ENCODE data around the gene PFN3. TPM values are rescaled to one million over a fixed set of nuclear protein-coding genes. Genes with fewer than 3 reads are reported as not detected.
A peak's percentile ranks its signal among the peaks of the same experiment; 100 is the strongest.

PFN3 gene
- total RNA-seq, 1 donor from 2014 or later = not detected

- H3K9ac ChIP-seq = no peak overlapping the region
- no peak for DNase-seq (ENCODE audit: low spot score)
- H3K27ac ChIP-seq = no peak overlapping the region
- no peaks in the 10 kb centered on the region for H4K20me1 ChIP-seq (ENCODE audit: low read depth)
- Mint-ChIP-seq H3K36me3 (no peaks in the 10 kb centered on the region), H3K4me1 (peaks cover 54% of the 10 kb centered on the region), H3K4me3 (peak overlapping the region; percentile 81), H3K27me3 (ENCODE audit: insufficient read depth, low read depth) (peaks cover 19% of the 10 kb centered on the region), H3K9me3 (no peaks in the 10 kb centered on the region), H3K27ac (no peak overlapping the region)
- H3K79me2 ChIP-seq (ENCODE audit: low read depth) = no peaks in the 10 kb centered on the region
- H3K27me3 ChIP-seq = peaks cover 40% of the 10 kb centered on the region
- no peaks in the 10 kb centered on the region for H3K9me3 ChIP-seq (ENCODE audit: low read depth)
- H3K36me3 ChIP-seq = no peaks in the 10 kb centered on the region
- H3K4me2 ChIP-seq = peak overlapping the region; percentile 75
- H3K4me1 ChIP-seq = peaks cover 19% of the 10 kb centered on the region
- TF ChIP-seq CTCF (IDR thresholded peaks at IDR 0.05) (no peak), EZH2phosphoT487 (IDR thresholded peaks at IDR 0.05) (no peak), EZH2 (IDR thresholded peaks at IDR 0.05) (no peak)
- peaks cover 33% of the 10 kb centered on the region for H3F3A ChIP-seq (ENCODE audit: low read depth)
- peak overlapping the region; percentile 48 for H2AFZ ChIP-seq (replicated peaks)
- H3K4me3 ChIP-seq = peak overlapping the region; percentile 46
Measured at GRCh38 chr5:177363565-177363964, 36.9 kb downstream of the PFN3 start.

- H3K27ac ChIP-seq = no peak overlapping the region
- H3K36me3 ChIP-seq = no peaks in the 10 kb centered on the region
- peaks cover 19% of the 10 kb centered on the region for H3K4me1 ChIP-seq
- no peaks in the 10 kb centered on the region for H3K9me3 ChIP-seq (ENCODE audit: low read depth)
- peaks cover 33% of the 10 kb centered on the region for H3K27me3 ChIP-seq
- peak; percentile 83 for DNase-seq (ENCODE audit: low spot score)
- Mint-ChIP-seq H3K27me3 (ENCODE audit: insufficient read depth, low read depth) (peaks cover 19% of the 10 kb centered on the region), H3K36me3 (no peaks in the 10 kb centered on the region), H3K9me3 (no peaks in the 10 kb centered on the region), H3K27ac (no peak overlapping the region), H3K4me3 (peak overlapping the region; percentile 81), H3K4me1 (peaks cover 53% of the 10 kb centered on the region)
- no peaks in the 10 kb centered on the region for H3K79me2 ChIP-seq (ENCODE audit: low read depth)
- H3K9ac ChIP-seq = no peak overlapping the region
- no peak for TF ChIP-seq EZH2 (IDR thresholded peaks at IDR 0.05)
- peak; percentile 22 for TF ChIP-seq CTCF (IDR thresholded peaks at IDR 0.05)
- no peaks in the 10 kb centered on the region for H4K20me1 ChIP-seq (ENCODE audit: low read depth)
- H2AFZ ChIP-seq (replicated peaks) = peak overlapping the region; percentile 48
- H3F3A ChIP-seq (ENCODE audit: low read depth) = peaks cover 27% of the 10 kb centered on the region
- peak overlapping the region; percentile 46 for H3K4me3 ChIP-seq
- H3K4me2 ChIP-seq = peak overlapping the region; percentile 75
Measured at GRCh38 chr5:177362610-177363507, 37.6 kb downstream of the PFN3 start.

- Histone ChIP-seq H3K9ac (no peak overlapping the region), H3K4me1 (peaks cover 19% of the 10 kb centered on the region), H3K79me2 (ENCODE audit: low read depth) (no peaks in the 10 kb centered on the region), H2AFZ (replicated peaks) (no peak overlapping the region), H3K4me2 (peak overlapping the region; percentile 75), H3K4me3 (no peak overlapping the region), H3K27me3 (peaks cover 27% of the 10 kb centered on the region), H4K20me1 (ENCODE audit: low read depth) (no peaks in the 10 kb centered on the region), H3K27ac (no peak overlapping the region), H3K9me3 (ENCODE audit: low read depth) (no peaks in the 10 kb centered on the region), H3F3A (ENCODE audit: low read depth) (peaks cover 27% of the 10 kb centered on the region), H3K36me3 (no peaks in the 10 kb centered on the region)
- Mint-ChIP-seq H3K9me3 (no peaks in the 10 kb centered on the region), H3K4me1 (peaks cover 58% of the 10 kb centered on the region), H3K4me3 (peak overlapping the region; percentile 72), H3K27me3 (ENCODE audit: insufficient read depth, low read depth) (peaks cover 21% of the 10 kb centered on the region), H3K27ac (no peak overlapping the region), H3K36me3 (no peaks in the 10 kb centered on the region)
- no peak for DNase-seq (ENCODE audit: low spot score)
- TF ChIP-seq CTCF (IDR thresholded peaks at IDR 0.05) = no peak
- no peak for TF ChIP-seq EZH2 (IDR thresholded peaks at IDR 0.05)
Measured at GRCh38 chr5:177362292-177362609, 38.2 kb downstream of the PFN3 start.
